Fibroblast of the aortic adventitia (primary cell): Measurements from ENCODE around the gene ALOX5AP. TPM values are rescaled to one million over a fixed set of nuclear protein-coding genes. Genes with fewer than 3 reads are reported as not detected.

Source experiments
- DNase-seq: peaks from one replicate; pipeline ENCODE4 v3.0.0-alpha.2; 2010; ENCODE audit warnings: low read depth
- H3K4me3 ChIP-seq: 2 replicates; pipeline ENCODE4 v1.5.1; 2011; ENCODE audit warnings: low read depth, mild to moderate bottlenecking, control low read depth, low read length, moderate library complexity
- CTCF ChIP-seq: IDR thresholded peaks from 2 replicates; pipeline ENCODE4 v1.5.1; 2011; ENCODE audit warnings: mild to moderate bottlenecking, low read length, control low read depth, inconsistent platforms; ENCODE audit not compliant: insufficient read depth
- total RNA-seq: library from RNA; depleted of rRNA; stranded (reverse); fragments of >200 nt; gene quantifications from 2 replicates; pipeline ENCODE4 v1.2.3, GENCODE V29; 2012; ENCODE audit warnings: low replicate concordance

ALOX5AP gene
- total RNA-seq, 1 donor = not detected

GRCh38 chr13:30696278-30697176 is 38.8 kb upstream of the ALOX5AP start:
- DNase-seq = no peak
- no peak for TF ChIP-seq CTCF

GRCh38 chr13:30697177-30697953 is 38.0 kb upstream of the ALOX5AP start:
- no peak overlapping the region for H3K4me3 ChIP-seq

More at GRCh38 chr13:30696278-30697176, 38.8 kb upstream of the ALOX5AP start:
- H3K4me3 ChIP-seq = no peak overlapping the region

GRCh38 chr13:30697996-30698401 is 37.3 kb upstream of the ALOX5AP start:
- no peak for TF ChIP-seq CTCF
- H3K4me3 ChIP-seq = no peak overlapping the region
- DNase-seq = peak; percentile 81

More at GRCh38 chr13:30697177-30697953, 38.0 kb upstream of the ALOX5AP start:
- no peak for TF ChIP-seq CTCF
- peak; percentile 35 for DNase-seq

GRCh38 chr13:30698488-30699005 is 36.8 kb upstream of the ALOX5AP start:
- no peak overlapping the region for H3K4me3 ChIP-seq
- no peak for TF ChIP-seq CTCF
- no peak for DNase-seq

GRCh38 chr13:30700364-30700763 is 35.0 kb upstream of the ALOX5AP start:
- DNase-seq = no peak
- no peak for TF ChIP-seq CTCF
- no peak overlapping the region for H3K4me3 ChIP-seq

GRCh38 chr13:30702006-30702405 is 33.3 kb upstream of the ALOX5AP start:
- TF ChIP-seq CTCF = no peak
- H3K4me3 ChIP-seq = no peak overlapping the region
- no peak for DNase-seq
